ENCODE measurements around the gene SH3BP1. TPM values are rescaled to one million over a fixed set of nuclear protein-coding genes. Genes with fewer than 3 reads are reported as not detected.

SH3BP1 gene
- total and polyA plus RNA-seq, 4 donors, result 14.8 to 20.2 (median 18.0) TPM

- H3K4me3 ChIP-seq, result no peak overlapping the region
- no peaks in the 10 kb centered on the region for H3K9me3 ChIP-seq (ENCODE audit: control insufficient read depth in 4 of 4, insufficient read depth in 3 of 4, low read length in 3 of 4)
- 93 to 97% methylated on average over 3 of the region's 3 CpGs for WGBS, 2 donors
- no peaks in the 10 kb centered on the region for H3K27me3 ChIP-seq (ENCODE audit: control insufficient read depth in 3 of 3, insufficient read depth in 3 of 3, low read length in 2 of 3)
- no peak for ATAC-seq (ENCODE audit: insufficient read depth, low FRiP score)
- peaks cover 0 to 3% (median 0%) of the 10 kb centered on the region in 5 donors for H3K4me1 ChIP-seq (ENCODE audit: control insufficient read depth in 5 of 5, insufficient read depth in 5 of 5, low read length in 5 of 5)
- DNase-seq, result no peak
- H3K9ac ChIP-seq (ENCODE audit: insufficient read depth in 1 of 2, low read length in 2 of 2), result no peak overlapping the region
- H3K27ac ChIP-seq (ENCODE audit: low read depth in 1 of 2, low read length in 1 of 2), result no peak overlapping the region
- no peak for TF ChIP-seq CTCF (IDR thresholded peaks at IDR 0.05; ENCODE audit: control extremely low read depth, extremely low read depth)
- no peaks in the 10 kb centered on the region for H3K36me3 ChIP-seq (ENCODE audit: control insufficient read depth in 4 of 4, insufficient read depth in 4 of 4, low read length in 4 of 4)
Measured at GRCh38 chr22:37705205-37705604, 65.7 kb downstream of the SH3BP1 start.

Small RNA genes within 50 kb of the gene (small RNA-seq; reads per million reads assigned to genes)
- gene RN7SL385P (ENCODE audit: low replicate concordance), result not detected

Other genes with a start within 250 kb of the SH3BP1 start
- gene ELFN2, start 212.2 kb upstream of the SH3BP1 start, total RNA-seq, result 1 to 10 TPM; 1.5 to 6.8 TPM
- 1 to 10 TPM in 1 of 2 donors, under 1 TPM in 1; 0.62 to 1.6 TPM for gene ELFN2, start 212.2 kb upstream of the SH3BP1 start, polyA plus RNA-seq
- 10 to 100 TPM; 16.9 to 45.2 TPM for gene MFNG, start 153.3 kb upstream of the SH3BP1 start, total RNA-seq
- 10 to 100 TPM; 14.3 to 46.7 TPM for gene MFNG, start 153.3 kb upstream of the SH3BP1 start, polyA plus RNA-seq
- gene CARD10, start 120.3 kb upstream of the SH3BP1 start, total RNA-seq, result 10 to 100 TPM; 12.0 to 16.3 TPM
- 1 to 10 TPM; 6.8 to 8.4 TPM for gene CARD10, start 120.3 kb upstream of the SH3BP1 start, polyA plus RNA-seq
- 10 to 100 TPM; 23.9 to 77.0 TPM for gene CDC42EP1, start 79.2 kb upstream of the SH3BP1 start, total RNA-seq
- gene CDC42EP1, start 79.2 kb upstream of the SH3BP1 start, polyA plus RNA-seq, result 10 to 100 TPM; 39.8 to 64.1 TPM
- gene LGALS2, start 59.6 kb upstream of the SH3BP1 start, total RNA-seq, result 1 to 10 TPM in 1 of 2 donors, under 1 TPM in 1; 0.89 to 3.1 TPM
- gene LGALS2, start 59.6 kb upstream of the SH3BP1 start, polyA plus RNA-seq, result 1 to 10 TPM; 2.4 to 4.3 TPM
- gene GGA1, start 30.8 kb upstream of the SH3BP1 start, total RNA-seq, result 10 to 100 TPM; 62.1 to 72.4 TPM
- 10 to 100 TPM; 51.5 to 53.0 TPM for gene GGA1, start 30.8 kb upstream of the SH3BP1 start, polyA plus RNA-seq
- 1 to 10 TPM; 5.7 to 7.4 TPM for gene PDXP, start 19.1 kb downstream of the SH3BP1 start, total RNA-seq
- 1 to 10 TPM; 4.4 to 7.3 TPM for gene PDXP, start 19.1 kb downstream of the SH3BP1 start, polyA plus RNA-seq
- gene LGALS1, start 36.0 kb downstream of the SH3BP1 start, total RNA-seq, result 100 to 1,000 TPM; 347 to 797 TPM
- 1,000 to 10,000 TPM; 1,097 to 1,622 TPM for gene LGALS1, start 36.0 kb downstream of the SH3BP1 start, polyA plus RNA-seq
- 10 to 100 TPM; 14.5 to 27.4 TPM for gene NOL12, start 46.7 kb downstream of the SH3BP1 start, total RNA-seq
- gene NOL12, start 46.7 kb downstream of the SH3BP1 start, polyA plus RNA-seq, result 10 to 100 TPM; 31.5 to 37.0 TPM
- gene TRIOBP, start 57.4 kb downstream of the SH3BP1 start, total RNA-seq, result 100 to 1,000 TPM in 1 of 2 donors, 10 to 100 TPM in 1; 99.3 to 105 TPM
- gene TRIOBP, start 57.4 kb downstream of the SH3BP1 start, polyA plus RNA-seq, result 10 to 100 TPM; 37.1 to 70.7 TPM
- 10 to 100 TPM; 11.7 to 17.2 TPM for gene GCAT, start 168.3 kb downstream of the SH3BP1 start, total RNA-seq
- gene GCAT, start 168.3 kb downstream of the SH3BP1 start, polyA plus RNA-seq, result 10 to 100 TPM in 1 of 2 donors, 1 to 10 TPM in 1; 9.3 to 31.1 TPM
- not detected for gene GALR3, start 183.7 kb downstream of the SH3BP1 start, total RNA-seq
- gene GALR3, start 183.7 kb downstream of the SH3BP1 start, polyA plus RNA-seq, result not detected
- gene ANKRD54, start 204.7 kb downstream of the SH3BP1 start, total RNA-seq, result 10 to 100 TPM; 19.8 to 31.8 TPM
- 10 to 100 TPM; 19.3 to 20.2 TPM for gene ANKRD54, start 204.7 kb downstream of the SH3BP1 start, polyA plus RNA-seq
- 100 to 1,000 TPM; 281 to 420 TPM for gene EIF3L, start 209.8 kb downstream of the SH3BP1 start, total RNA-seq
- gene EIF3L, start 209.8 kb downstream of the SH3BP1 start, polyA plus RNA-seq, result 100 to 1,000 TPM; 175 to 224 TPM

Measured in lung (tissue), 13 donors.